GM19328 (cell line): Measurements from ENCODE around the gene LTO1.

Source experiments
- ATAC-seq: cut with Tn5 transposase; IDR thresholded peaks from one replicate; pipeline ENCODE4 v1.9.1; 2021; ENCODE audit warnings: mild to moderate bottlenecking, moderate library complexity; ENCODE audit not compliant: unreplicated experiment

Gene LTO1

GRCh38 chr11:69682221-69682620 is 7.1 kb upstream of the LTO1 start:
- no peak for ATAC-seq

GRCh38 chr11:69680688-69681087 is 5.5 kb upstream of the LTO1 start:
- no peak for ATAC-seq

- ATAC-seq = no peak
Observed at GRCh38 chr11:69677749-69678148, 2.6 kb upstream of the LTO1 start.

- no peak for ATAC-seq
Observed at GRCh38 chr11:69674267-69674885, 777 bp downstream of the LTO1 start.

GRCh38 chr11:69671734-69672465 is 3.3 kb downstream of the LTO1 start:
- ATAC-seq = no peak

GRCh38 chr11:69670158-69670845 is 4.9 kb downstream of the LTO1 start:
- no peak for ATAC-seq

- ATAC-seq = no peak
Observed at GRCh38 chr11:69669486-69669885, 5.7 kb downstream of the LTO1 start.

- ATAC-seq = no peak
Observed at GRCh38 chr11:69667619-69668604, 7.2 kb downstream of the LTO1 start.

GRCh38 chr11:69666752-69667536 is 8.2 kb downstream of the LTO1 start:
- no peak for ATAC-seq

GRCh38 chr11:69666261-69666660 is 8.9 kb downstream of the LTO1 start:
- ATAC-seq = no peak

- ATAC-seq = no peak
Observed at GRCh38 chr11:69665669-69666068, 9.5 kb downstream of the LTO1 start.

GRCh38 chr11:69664901-69665300 is 10.3 kb downstream of the LTO1 start:
- ATAC-seq = no peak

GRCh38 chr11:69664103-69664775 is 10.9 kb downstream of the LTO1 start:
- no peak for ATAC-seq

- no peak for ATAC-seq
Observed at GRCh38 chr11:69663326-69663725, 11.8 kb downstream of the LTO1 start.

- ATAC-seq = no peak
Observed at GRCh38 chr11:69662806-69663205, 12.3 kb downstream of the LTO1 start.

GRCh38 chr11:69662021-69662698 is 13.0 kb downstream of the LTO1 start:
- ATAC-seq = no peak

GRCh38 chr11:69661413-69661715 is 13.8 kb downstream of the LTO1 start:
- no peak for ATAC-seq

- no peak for ATAC-seq
Observed at GRCh38 chr11:69660001-69660500, 15.1 kb downstream of the LTO1 start.

GRCh38 chr11:69659591-69659990 is 15.6 kb downstream of the LTO1 start:
- no peak for ATAC-seq
